ENCODE measurements around the gene IFIT1. TPM values are rescaled to one million over a fixed set of nuclear protein-coding genes. Genes with fewer than 3 reads are reported as not detected.

The IFIT1 gene, protein sequence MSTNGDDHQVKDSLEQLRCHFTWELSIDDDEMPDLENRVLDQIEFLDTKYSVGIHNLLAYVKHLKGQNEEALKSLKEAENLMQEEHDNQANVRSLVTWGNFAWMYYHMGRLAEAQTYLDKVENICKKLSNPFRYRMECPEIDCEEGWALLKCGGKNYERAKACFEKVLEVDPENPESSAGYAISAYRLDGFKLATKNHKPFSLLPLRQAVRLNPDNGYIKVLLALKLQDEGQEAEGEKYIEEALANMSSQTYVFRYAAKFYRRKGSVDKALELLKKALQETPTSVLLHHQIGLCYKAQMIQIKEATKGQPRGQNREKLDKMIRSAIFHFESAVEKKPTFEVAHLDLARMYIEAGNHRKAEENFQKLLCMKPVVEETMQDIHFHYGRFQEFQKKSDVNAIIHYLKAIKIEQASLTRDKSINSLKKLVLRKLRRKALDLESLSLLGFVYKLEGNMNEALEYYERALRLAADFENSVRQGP
- 0.79 and 2.8 TPM in 2 replicates for total RNA-seq (2014; rRNA removed; shearing (Covaris generic))

GRCh38 chr10:89391907-89392756, at the start of gene IFIT1:
IFIT1 (plus strand) TSS chr10:89392623; CDS start chr10:89392713, 90 bp downstream.

DNA sequence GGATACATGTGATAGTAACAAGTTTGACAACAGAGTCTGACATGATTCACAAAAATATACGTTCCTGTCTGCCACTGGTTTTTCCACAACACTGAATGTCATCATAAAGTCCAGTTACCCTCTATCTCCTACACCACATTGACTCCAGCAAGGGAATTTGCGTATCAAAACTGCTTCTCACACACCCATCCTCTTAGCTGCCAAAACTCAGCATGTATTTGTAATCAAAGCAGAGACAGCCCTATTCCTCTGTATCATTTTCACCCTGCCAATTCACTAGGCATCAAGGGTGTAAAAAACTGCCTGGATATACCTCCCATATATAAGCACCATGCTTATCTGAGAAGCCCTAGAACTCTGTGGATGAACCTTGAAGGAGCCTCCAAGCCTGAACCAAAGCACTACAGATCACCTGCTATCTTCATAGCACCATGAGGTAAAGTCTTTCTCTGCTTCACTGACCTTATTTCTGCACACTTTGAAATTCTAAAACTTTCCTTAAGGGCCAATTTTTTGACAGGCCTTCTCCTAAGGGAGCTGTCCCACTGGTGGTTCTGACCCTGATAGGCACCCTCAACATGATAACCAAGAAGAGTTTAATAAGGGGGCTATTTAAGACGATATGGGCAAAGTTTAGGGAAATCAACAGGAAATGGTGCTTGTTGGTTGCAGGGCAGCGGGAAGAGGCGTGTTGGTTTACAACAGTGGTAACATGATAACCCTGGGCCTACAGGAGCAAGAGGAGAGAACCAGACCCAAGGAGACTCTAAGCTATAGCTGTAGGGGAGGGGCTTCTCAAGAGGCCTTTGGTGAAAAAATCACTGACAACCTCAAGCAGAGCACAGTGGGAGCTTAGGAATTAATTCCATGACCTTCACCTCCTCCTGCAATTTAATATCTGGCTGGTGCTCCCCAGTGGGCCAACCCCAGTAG, 14.5 kb upstream of the IFIT1 start, which contains the start of gene IFIT1B:
IFIT1B (plus strand) TSS at position 352 of the 933 bp plus-strand sequence; CDS start at position 432, 80 bp downstream.

GRCh38 chr10:89414146-89414878, 21.9 kb downstream of the IFIT1 start, which contains the start of gene IFIT5:
IFIT5 (plus strand) TSS chr10:89414568; CDS start chr10:89414799, 231 bp downstream.

Other genes with a start within 250 kb of the IFIT1 start
- not detected in 2 replicates for gene CH25H, start 185.3 kb upstream of the IFIT1 start, total RNA-seq (2014; rRNA removed; shearing (Covaris generic))
- 10.8 and 14.0 TPM in 2 replicates for gene LIPA, start 140.8 kb upstream of the IFIT1 start, total RNA-seq (2014; rRNA removed; shearing (Covaris generic))
- gene IFIT2, start 90.6 kb upstream of the IFIT1 start, total RNA-seq (2014; rRNA removed; shearing (Covaris generic)), result 1.9 and 2.7 TPM in 2 replicates
- 4.3 and 6.6 TPM in 2 replicates for gene IFIT3, start 64.6 kb upstream of the IFIT1 start, total RNA-seq (2014; rRNA removed; shearing (Covaris generic))
- not detected in 2 replicates for gene IFIT1B, start 14.6 kb upstream of the IFIT1 start, total RNA-seq (2014; rRNA removed; shearing (Covaris generic))
- gene IFIT5, start 21.9 kb downstream of the IFIT1 start, total RNA-seq (2014; rRNA removed; shearing (Covaris generic)), result 11.4 and 12.3 TPM in 2 replicates
- 0.05 TPM in 1 of 2 replicates, not detected in the other for gene SLC16A12, start 143.0 kb downstream of the IFIT1 start, total RNA-seq (2014; rRNA removed; shearing (Covaris generic))